ES-I3 (cell line): Measurements from ENCODE around the gene FNDC3A.
"Not testable (repeated sequence)": the region's sequence is repeated elsewhere in the genome, so short reads cannot be mapped to it uniquely, and the experiment has no call there.

ENCODE experiments used
- H3K36me3 ChIP-seq: 2 replicates; pipeline ENCODE4 v1.6.1; 2013; ENCODE audit warnings: mild to moderate bottlenecking, low read length, control low read depth, moderate library complexity; ENCODE audit not compliant: insufficient read depth
- H3K4me1 ChIP-seq: 2 replicates; pipeline ENCODE4 v1.6.1; 2013; ENCODE audit warnings: mild to moderate bottlenecking, control low read depth, low read length; ENCODE audit not compliant: insufficient read depth
- H3K9ac ChIP-seq: 2 replicates; pipeline ENCODE4 v1.6.1; 2013; ENCODE audit warnings: low read depth, mild to moderate bottlenecking, low read length, moderate library complexity
- H3K9me3 ChIP-seq: 2 replicates; pipeline ENCODE4 v1.6.1; 2013; ENCODE audit warnings: mild to moderate bottlenecking, low read length, moderate library complexity; ENCODE audit not compliant: control insufficient read depth, insufficient read depth

Gene FNDC3A

DNA sequence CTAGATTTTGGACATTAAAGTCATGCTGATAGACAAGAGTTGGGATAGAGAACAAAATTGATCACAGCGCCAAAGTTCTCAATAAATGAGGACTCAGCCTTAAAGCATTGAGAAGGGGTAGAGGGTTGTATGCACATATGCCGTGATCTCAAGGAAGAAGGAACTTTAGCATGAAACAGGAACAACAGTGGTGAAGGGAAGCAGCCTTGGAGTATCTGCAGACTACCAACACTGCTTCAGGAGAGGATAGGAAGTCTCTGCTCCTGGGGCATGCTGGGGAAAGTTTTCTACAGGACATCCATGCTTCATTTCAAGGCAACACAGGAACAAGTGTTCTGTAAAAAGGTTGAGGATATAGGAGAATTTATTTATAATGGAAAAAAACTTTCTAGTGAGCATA, 132.5 kb downstream of the FNDC3A start:
- Histone ChIP-seq H3K9ac (no peak overlapping the region), H3K4me1 (peaks cover 5% of the 10 kb centered on the region; the same call in 1 of the 2 replicates), H3K9me3 (no peaks in the 10 kb centered on the region), H3K36me3 (no peaks in the 10 kb centered on the region)

DNA sequence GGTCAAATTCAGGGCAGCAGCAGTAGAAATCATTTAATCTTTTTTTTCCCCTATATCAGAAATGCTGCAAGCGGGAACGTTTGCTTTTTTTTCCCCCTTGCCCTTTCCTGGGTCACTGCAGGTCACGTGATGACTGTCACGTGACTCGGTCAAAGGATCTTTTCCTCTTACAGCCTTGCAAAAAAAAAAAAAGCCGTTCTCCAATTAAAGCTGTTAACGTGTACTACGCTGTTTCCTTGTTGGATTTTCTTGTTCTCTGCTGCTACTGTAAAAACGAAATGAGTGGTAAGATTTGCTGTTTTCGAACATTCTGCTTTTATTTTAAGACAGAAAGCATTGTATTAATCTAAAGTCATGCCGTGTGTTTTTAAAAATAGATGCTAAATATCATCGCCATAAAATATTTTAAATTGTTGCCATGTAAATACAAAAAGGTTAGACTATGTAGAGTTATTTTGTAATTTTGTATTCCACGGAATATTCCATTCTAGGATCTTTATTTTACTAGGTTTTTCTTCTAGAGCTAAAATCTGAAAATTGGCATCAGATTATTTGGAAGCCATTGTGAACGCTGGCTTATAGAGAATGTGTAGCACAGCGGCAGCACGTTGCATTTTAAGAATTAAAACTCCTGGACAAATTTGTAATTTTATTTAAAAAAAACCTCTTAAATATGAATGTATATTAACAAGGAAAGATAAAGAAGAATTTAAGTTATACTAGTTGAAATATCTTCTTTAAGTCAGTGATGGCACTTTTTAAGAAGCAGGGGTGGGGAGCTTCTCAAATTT, 134.6 kb downstream of the FNDC3A start:
- 0 out of 2 replicates have a peak, but pooled peaks cover 3% of the 10 kb centered on the region for H3K36me3 ChIP-seq
- no peaks in the 10 kb centered on the region for H3K9me3 ChIP-seq
- H3K9ac ChIP-seq, result peak overlapping the region; percentile 87
- peaks cover 5% of the 10 kb centered on the region; the same call in 1 of the 2 replicates for H3K4me1 ChIP-seq

DNA sequence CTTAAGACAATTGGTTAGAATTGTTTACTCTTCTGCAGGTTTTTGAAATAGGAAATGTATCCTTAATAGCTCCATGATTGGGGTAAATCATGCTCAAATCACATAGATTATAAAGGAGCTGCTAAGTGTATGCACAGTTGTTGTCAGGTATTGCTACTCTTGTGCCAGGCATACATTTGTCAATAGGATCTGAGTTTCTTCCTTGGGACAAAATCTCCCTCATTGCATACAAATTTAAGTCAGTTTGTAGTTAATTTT, 135.1 kb downstream of the FNDC3A start:
- Histone ChIP-seq H3K36me3 (0 out of 2 replicates have a peak, but pooled peaks cover 5% of the 10 kb centered on the region), H3K9me3 (no peaks in the 10 kb centered on the region), H3K4me1 (peaks cover 5% of the 10 kb centered on the region; the same call in 1 of the 2 replicates), H3K9ac (peak overlapping the region; percentile 87)

DNA sequence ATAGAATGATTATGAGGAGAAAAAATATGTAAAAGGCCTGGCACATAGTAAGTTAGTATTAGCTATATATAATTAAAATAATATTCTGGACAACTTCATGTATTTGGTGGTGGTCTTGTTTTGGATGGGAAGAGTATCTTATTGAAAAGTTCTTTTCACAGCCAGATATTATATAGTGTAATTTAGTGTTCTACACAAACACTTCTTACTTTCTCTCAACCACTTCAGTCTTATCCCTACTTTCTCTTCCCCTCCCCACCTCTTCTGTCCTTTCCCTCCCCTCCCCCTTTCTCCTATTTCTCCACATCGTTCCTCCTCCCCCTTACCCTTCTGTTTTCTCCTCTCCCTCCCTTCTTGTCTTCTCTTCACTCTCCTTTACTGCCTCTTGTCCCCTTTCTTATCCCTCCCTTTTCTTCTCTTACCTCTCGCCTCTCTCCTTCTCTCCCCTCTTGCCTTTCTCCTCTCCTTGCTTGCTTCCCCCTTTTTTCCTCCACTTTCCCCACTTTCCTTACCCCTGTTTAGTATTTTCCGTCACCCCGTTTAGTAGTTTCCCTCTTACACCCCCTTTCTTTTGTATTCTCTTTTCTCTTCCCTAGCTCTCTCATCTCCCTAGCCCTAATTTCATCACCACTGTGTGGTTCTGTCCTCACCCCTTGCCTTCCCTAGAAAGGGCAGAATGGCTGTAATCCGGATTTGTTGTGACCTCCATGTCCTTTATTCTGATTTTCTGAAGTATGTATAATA, 137.2 kb downstream of the FNDC3A start:
- Histone ChIP-seq H3K9ac (peak overlapping the region; percentile 54), H3K4me1 (peaks cover 5% of the 10 kb centered on the region; the same call in 1 of the 2 replicates)

DNA sequence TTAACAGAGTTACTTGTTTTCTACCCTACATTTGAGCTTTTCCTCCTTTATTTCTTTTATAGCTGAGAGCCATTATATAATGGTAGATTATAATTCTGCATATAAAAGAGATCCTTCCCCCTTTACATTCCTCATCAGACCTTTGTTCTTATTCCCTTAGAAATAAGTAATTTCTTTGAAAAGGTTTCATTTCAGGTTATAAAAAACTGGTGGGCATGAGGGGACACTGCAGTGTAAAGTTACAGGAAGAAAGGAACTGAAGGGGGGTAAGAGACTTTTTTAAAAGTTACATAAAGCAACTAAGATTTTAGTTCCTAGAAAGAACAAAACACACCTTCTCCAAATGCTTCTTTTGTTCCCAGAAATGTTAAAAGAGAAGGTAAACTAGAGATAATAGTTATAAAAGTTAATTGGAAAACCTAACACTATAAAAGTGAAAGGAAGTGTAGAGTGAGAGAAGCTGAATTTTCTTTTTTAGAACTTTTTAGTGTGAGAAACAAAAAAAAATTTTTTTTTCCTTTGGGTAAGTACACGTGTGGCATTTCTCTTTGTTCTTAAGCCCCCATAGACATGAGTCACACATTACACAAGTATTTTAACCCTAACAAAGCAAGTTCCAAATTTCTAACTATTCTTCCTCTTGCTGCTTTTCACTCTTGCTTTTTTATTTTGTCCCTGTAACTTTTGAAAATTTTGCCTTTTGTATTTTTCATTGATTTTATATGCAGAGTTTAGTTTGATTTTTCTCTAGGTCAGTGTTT, 138.0 kb downstream of the FNDC3A start:
- peak overlapping the region; percentile 54 for H3K9ac ChIP-seq
- 0 out of 2 replicates have a peak, but pooled peaks cover 5% of the 10 kb centered on the region for H3K36me3 ChIP-seq
- no peaks in the 10 kb centered on the region for H3K9me3 ChIP-seq
- peaks cover 5% of the 10 kb centered on the region; the same call in 1 of the 2 replicates for H3K4me1 ChIP-seq

More for the DNA sequence above, 137.2 kb downstream of the FNDC3A start:
- no peaks in the 10 kb centered on the region for H3K9me3 ChIP-seq
- H3K36me3 ChIP-seq, result 0 out of 2 replicates have a peak, but pooled peaks cover 5% of the 10 kb centered on the region

DNA sequence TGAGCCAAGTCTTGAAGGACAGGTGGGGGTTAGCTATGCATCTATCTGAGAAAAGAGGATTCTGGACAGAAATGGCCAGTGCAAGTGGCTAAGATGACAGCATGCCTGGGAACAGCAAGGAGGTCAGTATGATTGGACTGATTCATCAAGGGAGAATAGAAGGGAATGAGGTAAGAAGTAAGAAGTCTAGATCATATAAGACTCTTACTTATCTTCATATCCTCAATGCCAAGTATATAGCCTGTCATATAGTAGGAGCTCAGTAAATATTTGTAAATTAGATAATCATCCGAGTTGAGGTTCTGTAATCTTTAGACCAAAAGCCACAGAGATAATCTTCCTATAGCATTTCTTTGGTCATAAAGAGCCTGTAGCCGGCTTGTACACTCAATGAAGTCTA, 141.2 kb downstream of the FNDC3A start:
- 0 out of 2 replicates have a peak, but pooled peaks cover 5% of the 10 kb centered on the region for H3K36me3 ChIP-seq
- H3K9ac ChIP-seq, result no peak overlapping the region
- no peaks in the 10 kb centered on the region for H3K9me3 ChIP-seq
- H3K4me1 ChIP-seq, result peaks cover 5% of the 10 kb centered on the region; the same call in 1 of the 2 replicates

DNA sequence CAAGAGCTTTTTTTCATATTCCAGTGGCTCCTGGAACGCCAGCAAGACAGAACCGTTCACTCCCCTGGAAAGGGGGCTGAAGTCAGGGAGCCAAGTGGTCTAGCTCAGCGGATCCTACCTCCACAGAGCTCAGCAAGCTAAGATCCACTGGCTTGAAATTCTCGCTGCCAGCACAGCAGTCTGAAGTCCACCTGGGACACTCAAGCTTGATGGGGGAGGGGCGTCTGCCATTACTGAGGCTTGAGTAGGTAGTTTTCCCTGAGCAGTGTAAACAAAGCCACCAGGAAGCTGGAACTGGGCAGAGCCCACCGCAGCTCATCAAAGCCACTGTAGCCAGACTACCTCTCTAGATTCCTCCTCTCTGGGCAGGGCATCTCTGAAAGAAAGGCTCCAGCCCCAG, 142.7 kb downstream of the FNDC3A start:
- not testable (repeated sequence) for H3K9me3 ChIP-seq, H3K4me1 ChIP-seq, H3K9ac ChIP-seq, H3K36me3 ChIP-seq

DNA sequence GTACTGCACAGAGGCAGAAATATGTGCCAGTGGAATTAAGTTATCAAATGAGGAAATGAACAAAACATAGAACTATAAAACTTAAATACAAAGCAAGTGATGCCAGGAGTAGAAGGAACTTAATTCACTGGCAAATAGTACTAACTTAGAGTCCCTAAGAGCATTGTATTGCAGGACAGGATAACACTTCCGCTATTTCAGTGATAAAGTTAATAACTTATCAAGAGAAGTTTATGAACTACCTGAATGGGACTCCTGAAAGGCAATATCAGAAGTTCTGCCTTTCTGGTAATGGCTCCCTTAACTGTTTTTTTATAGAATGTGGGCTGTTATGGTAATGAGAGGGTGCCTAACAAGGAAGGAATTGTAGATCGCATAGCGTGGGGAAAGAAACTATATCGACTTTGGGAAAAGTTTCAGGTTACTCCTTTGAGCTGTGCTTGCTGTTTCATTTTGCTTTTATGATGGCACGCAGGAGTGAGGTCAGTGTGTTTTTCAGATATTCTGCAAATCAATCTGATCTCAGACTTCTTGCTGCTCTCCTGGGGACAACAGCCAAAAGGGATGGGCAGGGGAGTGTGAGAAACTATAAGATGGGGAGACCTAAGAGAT, 149.1 kb downstream of the FNDC3A start:
- no peak overlapping the region for H3K9ac ChIP-seq
- no peaks in the 10 kb centered on the region for H3K9me3 ChIP-seq
- no peaks in the 10 kb centered on the region; the same call in 1 of the 2 replicates for H3K36me3 ChIP-seq
- peaks cover 5% of the 10 kb centered on the region; the same call in 1 of the 2 replicates for H3K4me1 ChIP-seq

DNA sequence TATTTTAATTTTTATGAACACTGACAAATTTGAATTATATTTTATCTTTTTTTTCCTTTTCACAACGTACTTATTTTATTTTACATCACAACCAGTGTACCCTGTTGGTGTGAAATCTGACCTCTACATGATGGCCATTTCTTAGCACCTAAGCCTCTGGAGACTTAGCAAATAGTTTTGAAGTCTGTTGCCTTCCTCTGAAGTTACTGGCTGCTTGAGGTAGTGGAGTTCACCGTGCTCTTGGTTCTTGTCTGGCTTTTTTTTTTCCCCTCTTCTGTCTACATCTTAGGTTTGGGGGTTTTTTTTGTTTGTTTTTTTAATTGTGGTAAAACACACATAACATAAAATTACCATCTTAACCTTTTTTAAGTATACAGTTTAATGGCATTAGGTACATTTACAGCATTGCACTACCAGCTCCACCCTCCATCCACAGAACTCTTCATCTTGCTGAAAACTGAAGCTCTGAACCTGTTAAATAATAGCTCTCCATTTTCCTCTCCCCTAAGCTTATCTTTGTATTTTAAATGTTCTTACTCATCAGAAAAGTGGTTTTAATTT, 150.3 kb downstream of the FNDC3A start:
- no peaks in the 10 kb centered on the region for H3K9me3 ChIP-seq
- H3K9ac ChIP-seq, result no peak overlapping the region
- no peaks in the 10 kb centered on the region; the same call in 1 of the 2 replicates for H3K36me3 ChIP-seq
- H3K4me1 ChIP-seq, result peaks cover 5% of the 10 kb centered on the region; the same call in 1 of the 2 replicates

DNA sequence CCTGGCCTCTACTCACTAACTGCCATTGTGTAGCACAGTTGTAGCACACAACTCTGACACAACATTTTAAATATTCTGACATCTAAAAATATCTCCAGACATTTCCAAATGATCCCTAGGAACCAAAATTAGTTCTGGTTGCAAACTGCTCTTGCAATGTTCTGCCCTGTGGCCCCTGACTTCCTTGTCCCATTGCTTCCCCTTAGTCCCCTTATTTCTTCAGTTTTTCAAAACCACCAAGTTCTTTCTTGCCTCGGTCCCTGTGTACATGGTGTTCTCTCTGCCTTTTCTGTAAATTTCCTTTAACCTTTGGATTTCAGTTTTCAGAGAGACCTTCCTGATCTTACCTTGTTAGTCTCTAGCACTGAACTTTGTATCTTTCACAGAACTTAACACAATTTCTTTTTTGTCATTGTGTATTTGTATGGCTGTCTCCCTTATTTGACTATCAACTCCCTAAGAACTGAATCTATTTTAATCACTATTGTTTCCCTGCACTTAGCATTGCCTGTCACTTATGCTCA, 156.8 kb downstream of the FNDC3A start:
- Histone ChIP-seq H3K4me1 (peaks cover 5% of the 10 kb centered on the region; the same call in 1 of the 2 replicates), H3K9me3 (no peaks in the 10 kb centered on the region), H3K36me3 (peaks cover 12% of the 10 kb centered on the region), H3K9ac (no peak overlapping the region)

DNA sequence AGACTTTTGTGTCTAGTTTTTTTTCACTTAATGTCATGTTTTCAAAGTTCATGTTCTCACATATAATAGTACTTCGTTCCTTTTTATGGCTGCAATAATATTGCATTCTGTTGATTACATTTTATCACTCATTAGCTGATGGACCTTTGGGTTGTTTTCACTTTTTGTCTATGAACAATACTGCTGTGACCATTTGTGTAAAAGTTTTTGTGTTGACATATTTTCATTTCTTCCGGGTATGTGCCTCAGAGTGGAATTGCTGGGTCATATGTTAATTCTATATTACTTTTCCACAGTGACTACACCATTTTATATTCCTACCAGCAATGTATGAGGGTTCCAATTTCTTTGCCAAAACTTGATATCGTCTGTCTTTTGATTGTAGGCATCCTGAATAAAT, 158.6 kb downstream of the FNDC3A start:
- H3K4me1 ChIP-seq, result no peaks in the 10 kb centered on the region
- H3K9ac ChIP-seq, result no peak overlapping the region
- H3K9me3 ChIP-seq, result no peaks in the 10 kb centered on the region
- H3K36me3 ChIP-seq, result peaks cover 12% of the 10 kb centered on the region

DNA sequence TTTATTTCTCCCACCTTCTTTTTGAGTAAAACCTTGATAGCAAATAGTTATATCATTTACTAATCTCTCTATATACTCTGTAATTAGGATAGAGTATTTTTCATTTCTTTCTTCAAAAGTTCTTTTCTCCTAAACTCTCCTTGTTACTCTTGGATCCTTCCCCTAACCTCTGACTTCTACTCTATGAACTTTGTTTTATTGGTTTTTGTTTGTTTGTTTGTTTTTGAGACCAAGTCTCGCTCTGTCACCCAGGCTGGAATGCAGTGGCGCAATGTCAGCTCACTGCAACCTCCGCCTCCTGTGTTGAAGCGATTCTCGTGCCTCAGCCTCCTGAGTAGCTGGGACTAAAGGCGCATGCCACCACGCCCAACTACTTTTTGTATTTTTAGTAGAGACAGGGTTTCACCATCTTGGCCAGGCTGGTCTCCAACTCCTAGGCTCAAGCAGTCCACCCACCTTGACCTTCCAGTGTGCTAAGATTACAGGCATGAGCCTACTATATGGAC, 161.5 kb downstream of the FNDC3A start:
- H3K36me3 ChIP-seq, H3K9me3 ChIP-seq, H3K4me1 ChIP-seq, H3K9ac ChIP-seq: not testable (repeated sequence)

DNA sequence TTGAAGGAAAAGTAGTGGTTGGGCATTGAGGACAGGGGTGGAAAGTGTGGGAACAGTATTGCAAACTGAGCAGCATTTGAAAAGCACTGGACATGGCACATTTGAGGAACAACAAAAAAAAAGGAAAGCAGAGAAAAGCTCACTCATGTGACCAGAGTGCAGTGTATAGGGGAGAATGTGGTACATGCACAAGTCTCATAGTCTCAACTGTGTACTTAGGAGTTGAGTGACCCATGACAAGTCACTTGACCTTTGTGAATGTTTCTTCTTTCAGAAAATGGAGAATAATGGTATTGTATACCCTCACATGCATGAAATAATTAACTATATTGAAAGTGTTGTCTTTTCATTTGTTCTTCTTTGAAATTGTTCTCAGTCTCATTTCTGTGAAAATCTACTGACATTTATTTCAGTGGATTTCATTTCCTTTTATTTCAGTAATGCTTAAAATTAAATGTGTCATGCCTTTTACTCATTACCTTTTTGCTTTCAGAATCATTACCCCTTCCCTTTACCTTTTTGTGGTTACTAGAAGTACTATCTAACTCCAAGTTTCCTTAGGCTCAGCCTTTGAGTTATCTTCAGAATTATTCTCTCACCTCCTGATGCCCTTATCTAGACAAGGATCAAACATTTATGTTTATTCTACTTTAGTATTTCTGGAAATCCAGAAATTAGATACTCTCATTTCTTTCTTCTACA, 165.3 kb downstream of the FNDC3A start:
- Histone ChIP-seq H3K36me3 (peaks cover 4% of the 10 kb centered on the region), H3K9ac (no peak overlapping the region)

More for the DNA sequence above, 165.3 kb downstream of the FNDC3A start:
- no peaks in the 10 kb centered on the region for H3K4me1 ChIP-seq
- H3K9me3 ChIP-seq, result no peaks in the 10 kb centered on the region
